GM10266 (cell line): Measurements from ENCODE around the gene EIF6.

Experiments used
- DNase-seq: peaks from one replicate; pipeline ENCODE4 v3.0.0; 2012; ENCODE audit errors: extremely low spot score
- CTCF ChIP-seq: IDR thresholded peaks from 2 replicates; pipeline ENCODE4 v1.5.1; 2012; ENCODE audit warnings: mild to moderate bottlenecking, low read depth; ENCODE audit not compliant: control insufficient read depth, insufficient read depth; ENCODE audit errors: missing control alignments

EIF6 gene

DNA sequence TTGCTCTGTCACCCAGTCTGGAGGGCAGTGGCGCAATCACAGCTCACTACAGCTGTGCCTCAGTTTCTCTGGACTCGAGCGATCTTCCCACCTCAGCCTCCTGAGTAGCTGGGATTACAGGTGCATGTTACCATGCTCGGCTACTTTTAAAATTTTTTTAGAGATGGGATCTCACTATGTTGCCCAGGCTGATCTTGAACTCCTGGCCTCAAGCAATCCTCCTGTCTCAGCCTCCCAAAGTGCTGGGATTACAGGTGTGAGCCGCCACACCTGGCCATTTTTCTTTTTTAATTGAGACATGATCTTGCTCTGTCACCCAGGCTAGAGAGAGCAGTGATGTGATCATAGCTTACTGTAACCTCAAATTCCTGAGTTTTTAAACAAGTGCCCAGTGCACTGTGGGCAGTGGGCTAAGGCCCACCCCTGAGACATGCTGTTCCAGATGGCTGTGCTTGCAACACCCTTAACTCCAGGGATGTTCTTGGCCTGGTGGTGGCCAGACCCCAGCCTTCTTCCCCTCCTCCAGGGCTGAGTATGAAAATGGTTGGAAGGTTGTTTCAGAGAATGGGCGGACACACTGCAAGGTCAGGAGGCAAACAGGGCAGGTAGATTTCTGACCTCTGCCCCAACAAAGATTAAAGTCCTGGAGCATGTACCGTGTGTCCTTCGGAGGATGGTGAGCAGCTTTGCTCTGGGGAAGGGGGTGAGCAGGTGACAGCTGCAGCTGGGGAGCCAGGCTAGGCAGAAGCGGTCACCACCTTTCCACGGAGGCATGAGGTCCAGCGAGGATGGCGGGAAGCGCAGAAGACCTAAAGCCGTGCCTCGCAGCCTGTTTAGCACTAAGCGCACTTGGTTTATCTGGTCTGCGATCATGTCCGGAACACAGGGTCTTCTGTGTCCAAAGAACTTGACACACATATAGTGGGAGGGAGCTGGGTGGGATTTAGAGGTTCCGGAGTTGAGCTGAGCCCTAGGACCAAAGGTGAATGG, 9.0 kb upstream of the EIF6 start:
- no peak for TF ChIP-seq CTCF
- no peak for DNase-seq

DNA sequence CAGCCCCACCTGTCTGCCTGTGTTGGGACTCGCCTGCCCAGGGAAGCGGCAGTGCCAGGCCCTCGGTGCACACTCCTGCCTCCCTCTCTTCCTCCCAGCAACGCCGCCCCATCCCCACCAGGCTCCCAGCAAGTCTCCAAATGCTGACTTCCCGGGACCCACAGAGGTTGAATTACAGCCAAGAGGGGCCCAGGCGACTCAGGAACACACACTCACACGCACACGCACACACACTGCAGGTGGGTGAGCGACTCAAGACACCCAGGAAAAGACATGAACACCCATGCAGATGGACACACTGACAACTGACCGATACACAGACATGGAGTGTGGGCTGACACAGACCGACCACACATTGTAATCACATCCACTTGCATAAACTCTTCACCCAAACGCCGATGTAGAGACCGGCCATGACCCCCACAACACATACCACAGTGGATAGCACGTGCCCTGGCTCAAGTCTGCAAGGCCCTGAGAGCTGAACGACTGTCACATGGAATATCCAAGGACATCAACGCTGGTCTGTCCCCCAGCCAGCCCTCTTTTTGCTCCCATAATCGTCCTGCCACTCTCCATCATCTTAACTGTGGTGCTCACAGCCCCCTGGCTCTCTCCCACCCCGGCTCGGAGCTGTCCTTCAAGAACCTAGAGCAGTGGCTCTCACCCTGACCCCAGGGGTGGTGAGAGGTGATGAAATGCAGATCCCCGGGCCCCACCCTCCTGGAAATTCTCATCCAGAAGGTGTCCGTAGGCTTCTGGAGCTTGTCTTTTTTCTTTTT, 8.1 kb upstream of the EIF6 start:
- DNase-seq = no peak
- TF ChIP-seq CTCF = no peak

DNA sequence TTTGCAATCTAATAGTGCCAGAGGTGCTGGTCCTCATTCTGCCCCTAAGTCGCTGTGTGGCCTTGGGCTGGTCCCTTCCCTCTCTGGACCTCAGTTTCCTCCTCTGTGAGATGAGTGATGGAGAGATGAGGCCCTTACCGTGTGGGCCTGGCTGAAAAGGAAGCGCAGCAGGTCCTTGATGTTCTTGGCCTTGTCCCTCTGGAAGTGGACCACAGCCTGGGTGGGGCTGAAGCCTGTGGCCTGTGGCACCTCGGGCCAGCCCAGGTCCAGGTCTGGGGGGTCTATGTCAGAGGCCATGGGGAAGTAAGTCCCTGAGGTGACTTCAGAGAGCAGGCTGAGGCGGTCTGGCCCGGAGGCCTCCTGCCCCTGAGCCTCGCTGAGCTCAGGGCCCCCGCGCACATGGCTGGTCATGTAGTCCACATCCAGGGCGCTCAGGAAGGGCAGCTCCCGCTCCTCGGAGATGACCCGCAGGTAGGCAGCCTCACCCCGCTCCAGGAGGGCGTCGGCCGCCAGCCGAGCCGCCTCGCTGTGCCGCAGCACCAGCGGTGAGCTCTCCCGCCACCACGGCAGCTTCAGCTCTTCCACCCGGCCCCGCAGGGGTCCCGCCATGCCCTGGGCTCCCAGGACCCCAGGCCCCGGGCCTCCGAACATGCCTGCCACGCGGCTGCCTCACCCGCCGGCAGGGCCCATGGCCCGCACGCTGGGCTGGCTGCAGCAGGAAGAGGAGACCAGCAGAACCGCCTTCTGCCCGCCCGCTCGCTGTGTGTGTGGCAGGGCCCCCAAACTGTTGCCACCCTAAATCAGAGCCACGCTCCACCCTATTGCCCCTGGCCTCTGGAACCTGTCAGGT, 7.3 kb upstream of the EIF6 start, which contains the start of gene FAM83C:
Gene FAM83C, minus strand, starts transcription at position 772 of the 850 bp plus-strand sequence. Its CDS starts 121 bp downstream, at position 651.
- TF ChIP-seq CTCF = no peak
- DNase-seq = no peak

DNA sequence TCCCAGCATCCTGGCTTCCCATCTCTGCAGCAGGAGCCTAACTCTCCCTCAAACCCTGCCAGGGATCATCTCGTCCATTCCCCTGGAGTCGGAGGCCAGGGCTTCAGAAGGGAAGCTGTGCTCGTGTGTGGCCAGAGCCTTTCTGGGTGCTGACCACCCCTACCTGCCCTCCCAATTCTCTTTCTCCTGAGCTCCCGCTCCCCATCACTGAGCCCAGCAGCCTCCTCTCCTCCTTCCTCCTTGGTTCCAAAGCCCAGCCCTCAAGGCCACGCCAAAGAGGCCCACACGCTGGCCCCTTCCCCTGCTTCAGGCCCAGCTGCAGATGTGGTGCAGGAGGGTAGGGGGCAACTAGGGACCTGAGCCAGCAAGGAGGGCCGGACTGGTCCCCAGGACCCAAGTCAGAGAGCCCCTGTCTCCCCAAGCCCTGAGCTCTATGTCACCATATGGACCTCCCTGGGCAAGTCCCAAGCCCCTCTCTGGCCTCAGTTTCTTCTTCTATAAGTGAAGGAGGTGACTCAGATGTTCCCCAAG, 6.4 kb upstream of the EIF6 start:
- no peak for DNase-seq

DNA sequence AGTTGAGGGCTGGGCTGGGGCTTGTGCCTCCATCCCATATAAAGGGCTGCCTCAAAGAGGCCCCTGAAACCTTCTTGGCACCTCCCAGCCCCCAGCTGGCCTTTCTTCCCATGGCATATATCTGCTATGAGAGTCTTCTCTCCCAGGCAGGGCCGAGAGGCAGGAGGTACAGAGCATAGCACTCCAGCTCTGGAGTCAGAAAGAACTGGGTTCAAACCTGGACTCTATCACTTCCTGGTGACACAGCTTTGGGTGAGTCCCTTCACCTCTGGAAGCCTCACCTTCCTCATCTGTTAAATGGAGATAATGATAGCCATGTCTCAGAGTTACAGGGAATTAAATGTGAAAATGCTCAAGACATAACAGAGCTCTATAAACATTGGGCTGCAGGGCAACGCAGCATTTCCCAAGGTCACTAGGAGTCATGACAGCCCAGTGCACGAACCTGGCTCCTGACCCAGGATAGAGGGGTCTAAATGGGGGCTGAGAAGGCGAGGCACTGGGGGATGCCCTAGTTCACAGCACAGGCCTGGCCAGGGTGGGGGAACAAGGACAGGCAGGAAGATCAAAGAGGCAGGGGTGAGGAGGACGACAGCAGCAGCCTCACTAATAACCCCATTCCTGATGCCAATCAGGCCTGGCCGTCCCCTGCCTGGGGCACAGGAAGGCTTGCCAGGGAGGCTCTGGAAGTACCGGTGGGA, 5.8 kb upstream of the EIF6 start:
- no peak for TF ChIP-seq CTCF
- DNase-seq = no peak

More for the DNA sequence above, 6.4 kb upstream of the EIF6 start:
- no peak for TF ChIP-seq CTCF

GRCh38 chr20:35288325-35289060, 3.9 kb upstream of the EIF6 start:
- TF ChIP-seq CTCF = no peak
- no peak for DNase-seq
